Kidney (tissue), 14 donors: ENCODE data around the gene NIPBL. TPM values are rescaled to one million over a fixed set of nuclear protein-coding genes. Genes with fewer than 3 reads are reported as not detected.

Experiments used
- DNase-seq, 5 donors: peaks; one replicate each; pipeline ENCODE4 v3.0.0-alpha.2; 2013 to 2020
- FAIRE-seq: peaks from 2 replicates; lab custom pipeline; 2012; peaks lifted over from hg19 to GRCh38; lab: Jason Lieb, UNC
- H3K27ac ChIP-seq, 2 donors: one replicate each; pipeline ENCODE4 v1.7.0; 2013; ENCODE audit warnings: low read depth in 2 of 2, low read length in 2 of 2, inconsistent platforms in 1 of 2
- H3K27me3 ChIP-seq: one replicate; pipeline ENCODE4 v1.7.1; 2013; ENCODE audit warnings: low read length, inconsistent platforms; ENCODE audit not compliant: control insufficient read depth, insufficient read depth
- H3K36me3 ChIP-seq, 3 donors: one replicate each; pipeline versions ENCODE4 v1.7.0 to v1.7.1; 2013; ENCODE audit warnings: low read length in 3 of 3, control low read depth in 1 of 3, inconsistent platforms in 1 of 3; ENCODE audit not compliant: insufficient read depth in 3 of 3, control insufficient read depth in 2 of 3
- H3K4me1 ChIP-seq, 3 donors: one replicate each; pipeline versions ENCODE4 v1.7.0 to v1.7.1; 2013; ENCODE audit warnings: low read length in 3 of 3, inconsistent platforms in 1 of 3, low read depth in 1 of 3; ENCODE audit not compliant: control insufficient read depth in 2 of 3, insufficient read depth in 2 of 3
- H3K4me3 ChIP-seq, 3 donors: one replicate each; pipeline versions ENCODE4 v1.7.0 to v1.8.1; 2013; ENCODE audit warnings: low read length in 3 of 3, control low read depth in 1 of 3, inconsistent platforms in 1 of 3
- H3K9ac ChIP-seq, 3 donors: one replicate each; pipeline versions ENCODE4 v1.7.0 to v1.7.1; 2013; ENCODE audit warnings: low read length in 3 of 3, control low read depth in 1 of 3, inconsistent platforms in 1 of 3
- H3K9me3 ChIP-seq, 3 donors: one replicate each; pipeline versions ENCODE4 v1.7.0 to v1.7.1; 2013; ENCODE audit warnings: low read length in 3 of 3, control low read depth in 1 of 3, inconsistent platforms in 1 of 3; ENCODE audit not compliant: control insufficient read depth in 2 of 3, insufficient read depth in 1 of 3
- CTCF ChIP-seq: IDR thresholded peaks from 3 replicates; pipeline ENCODE4 v1.5.1; 2012; ENCODE audit warnings: mild to moderate bottlenecking, moderate library complexity, borderline replicate concordance; ENCODE audit not compliant: insufficient read depth; ENCODE audit errors: extremely low read depth
- intact Hi-C: fragments of 100-400 bp; cut with DNase I; formaldehyde crosslinking; loops from one replicate; pipeline ENCODE4 v1.11.1; 2022
- polyA plus RNA-seq: library from polyadenylated mRNA; stranded (reverse); fragments of 350-450 nt; fragmentation: Illumina TruSeq; extraction: RNeasy Lipid Tissue Mini Kit (QIAGEN cat#74804); gene quantifications from one replicate; pipeline ENCODE4 v1.2.3, GENCODE V29; 2014; ENCODE audit warnings: low read depth, low replicate concordance; ENCODE audit not compliant: insufficient read depth
- total RNA-seq: library from RNA; stranded (reverse); fragmentation: NEBNext Ultra II Directional; extraction: Animal tissue kit (Norgen Biotek cat#: 25700); gene quantifications from one replicate; pipeline ENCODE4 v1.2.1, GENCODE V29; 2021
- donor health status: control.
- donor health status: control.
- donor health status: control.
- donor health status: control.
- donor health status: control.
- donor health status: DM: yes; HTN: yes; CAD: no.
- donor health status: Normal renal cell carcinoma (clear cell type).

NIPBL gene
- total and polyA plus RNA-seq, 2 donors from 2014 or later: 12.4 to 65.5 TPM

GRCh38 chr5:36876965-36877666, 547 bp downstream of the NIPBL start:
- Histone ChIP-seq H3K27me3 (no peaks in the 10 kb centered on the region), H3K4me1 (peaks cover 6 to 26% (median 6%) of the 10 kb centered on the region in 3 donors), H3K4me3 (peak overlapping the region; percentile 96 to 100 (median 97)), H3K9ac (peak overlapping the region; percentile 81 to 99 (median 95)), H3K9me3 (no peaks in the 10 kb centered on the region), H3K27ac (peak overlapping the region; percentile 96 to 99), H3K36me3 (no peaks in the 10 kb centered on the region)
- no peak for FAIRE-seq
- intact Hi-C loops: no loop called here
- no peak for TF ChIP-seq CTCF
- DNase-seq: peak; percentile 67 to 91 (median 81)

- Histone ChIP-seq H3K9ac (peak overlapping the region; percentile 81 to 99 (median 95)), H3K9me3 (no peaks in the 10 kb centered on the region), H3K4me1 (peaks cover 6 to 26% (median 6%) of the 10 kb centered on the region in 3 donors), H3K27ac (peak overlapping the region; percentile 96 to 99), H3K27me3 (no peaks in the 10 kb centered on the region), H3K4me3 (peak overlapping the region; percentile 96 to 100 (median 97)), H3K36me3 (no peaks in the 10 kb centered on the region)
- FAIRE-seq (no peak), DNase-seq (peak in 2 of 5 donors; percentile 61 to 66)
- intact Hi-C loops: no loop called here
- no peak for TF ChIP-seq CTCF
These were observed 1.3 kb downstream of the NIPBL start for GRCh38 chr5:36877667-36878391.

GRCh38 chr5:36878392-36879082, 2.0 kb downstream of the NIPBL start:
- intact Hi-C loops: no loop called here
- peak; percentile 61 to 88 (median 70) for DNase-seq
- peaks cover 6 to 26% (median 6%) of the 10 kb centered on the region in 3 donors for H3K4me1 ChIP-seq
- peak overlapping the region; percentile 96 to 100 (median 97) for H3K4me3 ChIP-seq
- no peaks in the 10 kb centered on the region for H3K36me3 ChIP-seq
- no peak for TF ChIP-seq CTCF
- no peaks in the 10 kb centered on the region for H3K9me3 ChIP-seq
- H3K27me3 ChIP-seq: no peaks in the 10 kb centered on the region
- no peak for FAIRE-seq
- peak overlapping the region; percentile 81 to 99 (median 95) for H3K9ac ChIP-seq
- peak overlapping the region; percentile 96 to 99 for H3K27ac ChIP-seq
